SK-N-DZ (cell line): Measurements from ENCODE around the gene ATG10.

ENCODE experiments used
- DNase-seq: peaks from one replicate; pipeline ENCODE4 v3.0.0-alpha.2; 2015; ENCODE audit warnings: low spot score

The ATG10 gene

GRCh38 chr5:82164176-82164976 is 192.6 kb downstream of the ATG10 start:
- DNase-seq = no peak

- DNase-seq = peak; percentile 51
These were observed 193.3 kb downstream of the ATG10 start for GRCh38 chr5:82164977-82165713.

- DNase-seq = peak; percentile 73
These were observed 194.1 kb downstream of the ATG10 start for GRCh38 chr5:82165740-82166530.

- no peak for DNase-seq
These were observed 195.6 kb downstream of the ATG10 start for GRCh38 chr5:82167372-82167935.

- DNase-seq = no peak
These were observed 196.5 kb downstream of the ATG10 start for GRCh38 chr5:82168294-82168693.

- DNase-seq = no peak
These were observed 198.1 kb downstream of the ATG10 start for GRCh38 chr5:82169892-82170291.

GRCh38 chr5:82174128-82174918 is 202.5 kb downstream of the ATG10 start:
- DNase-seq = peak; percentile 30

GRCh38 chr5:82174919-82175219 is 203.0 kb downstream of the ATG10 start:
- no peak for DNase-seq

GRCh38 chr5:82176115-82176814 is 204.4 kb downstream of the ATG10 start:
- DNase-seq = no peak

- DNase-seq = no peak
These were observed 206.6 kb downstream of the ATG10 start for GRCh38 chr5:82178378-82178777.

GRCh38 chr5:82182662-82183061 is 210.8 kb downstream of the ATG10 start:
- no peak for DNase-seq

GRCh38 chr5:82183828-82184227 is 212.0 kb downstream of the ATG10 start:
- no peak for DNase-seq

GRCh38 chr5:82185851-82186250 is 214.0 kb downstream of the ATG10 start:
- no peak for DNase-seq

- DNase-seq = no peak
These were observed 225.7 kb downstream of the ATG10 start for GRCh38 chr5:82197550-82197949.

- DNase-seq = no peak
These were observed 232.7 kb downstream of the ATG10 start for GRCh38 chr5:82204567-82204966.

GRCh38 chr5:82205005-82205404 is 233.2 kb downstream of the ATG10 start:
- DNase-seq = no peak

GRCh38 chr5:82208371-82208770 is 236.5 kb downstream of the ATG10 start:
- no peak for DNase-seq

GRCh38 chr5:82211855-82212572 is 240.2 kb downstream of the ATG10 start:
- no peak for DNase-seq

- no peak for DNase-seq
These were observed 246.1 kb downstream of the ATG10 start for GRCh38 chr5:82217917-82218316.
